Measurements from ENCODE around the gene STUM.

DNA sequence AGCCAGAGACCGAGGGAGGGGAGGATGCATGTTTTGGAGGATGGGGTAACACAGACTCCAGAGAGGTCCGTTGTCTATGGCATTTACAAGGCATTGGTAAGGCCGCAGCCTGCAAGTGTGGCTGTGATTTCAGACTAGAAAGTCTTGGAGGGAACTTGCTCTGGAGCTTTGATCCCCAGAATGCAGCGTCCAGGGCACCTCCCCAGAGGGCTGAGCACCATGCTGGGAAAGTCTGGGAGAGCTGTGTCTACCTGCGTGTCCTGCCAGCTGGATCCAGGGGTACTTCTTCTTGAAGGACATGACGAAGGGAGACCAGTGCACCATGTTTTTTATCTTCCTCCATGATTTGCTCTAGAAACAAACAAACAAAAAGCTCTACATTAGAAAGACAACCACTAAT, 99.9 kb downstream of the STUM start:
- TF ChIP-seq, protein P1, sequence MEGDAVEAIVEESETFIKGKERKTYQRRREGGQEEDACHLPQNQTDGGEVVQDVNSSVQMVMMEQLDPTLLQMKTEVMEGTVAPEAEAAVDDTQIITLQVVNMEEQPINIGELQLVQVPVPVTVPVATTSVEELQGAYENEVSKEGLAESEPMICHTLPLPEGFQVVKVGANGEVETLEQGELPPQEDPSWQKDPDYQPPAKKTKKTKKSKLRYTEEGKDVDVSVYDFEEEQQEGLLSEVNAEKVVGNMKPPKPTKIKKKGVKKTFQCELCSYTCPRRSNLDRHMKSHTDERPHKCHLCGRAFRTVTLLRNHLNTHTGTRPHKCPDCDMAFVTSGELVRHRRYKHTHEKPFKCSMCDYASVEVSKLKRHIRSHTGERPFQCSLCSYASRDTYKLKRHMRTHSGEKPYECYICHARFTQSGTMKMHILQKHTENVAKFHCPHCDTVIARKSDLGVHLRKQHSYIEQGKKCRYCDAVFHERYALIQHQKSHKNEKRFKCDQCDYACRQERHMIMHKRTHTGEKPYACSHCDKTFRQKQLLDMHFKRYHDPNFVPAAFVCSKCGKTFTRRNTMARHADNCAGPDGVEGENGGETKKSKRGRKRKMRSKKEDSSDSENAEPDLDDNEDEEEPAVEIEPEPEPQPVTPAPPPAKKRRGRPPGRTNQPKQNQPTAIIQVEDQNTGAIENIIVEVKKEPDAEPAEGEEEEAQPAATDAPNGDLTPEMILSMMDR (IDR thresholded peaks at IDR 0.05 in 2 of 3, conservative IDR thresholded peaks at IDR 0.05 in 1 of 3; ENCODE audit: control insufficient read depth in 2 of 3, extremely low read depth in 1 of 3, insufficient read depth in 1 of 3, low read depth in 3 of 3, low read length in 3 of 3), result no peak
- TF ChIP-seq, protein P2, sequence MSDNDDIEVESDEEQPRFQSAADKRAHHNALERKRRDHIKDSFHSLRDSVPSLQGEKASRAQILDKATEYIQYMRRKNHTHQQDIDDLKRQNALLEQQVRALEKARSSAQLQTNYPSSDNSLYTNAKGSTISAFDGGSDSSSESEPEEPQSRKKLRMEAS (IDR thresholded peaks at IDR 0.05; ENCODE audit: low read depth, low read length), result no peak
- TF ChIP-seq SIN3A (IDR thresholded peaks at IDR 0.05; ENCODE audit: low read depth, low read length), result no peak
- no peak for TF ChIP-seq MEF2B (IDR thresholded peaks at IDR 0.05; ENCODE audit: partially characterized antibody, poor library complexity, severe bottlenecking)
